ENCODE results near the gene LDB3. TPM values are rescaled to one million over a fixed set of nuclear protein-coding genes. Genes with fewer than 3 reads are reported as not detected.

LDB3 gene
- total and polyA plus RNA-seq, 2 of the 8 experiments (the other 6 are each of a cell fraction or from before 2014, with no cell fraction given): 0.20 to 0.43 TPM

DNA sequence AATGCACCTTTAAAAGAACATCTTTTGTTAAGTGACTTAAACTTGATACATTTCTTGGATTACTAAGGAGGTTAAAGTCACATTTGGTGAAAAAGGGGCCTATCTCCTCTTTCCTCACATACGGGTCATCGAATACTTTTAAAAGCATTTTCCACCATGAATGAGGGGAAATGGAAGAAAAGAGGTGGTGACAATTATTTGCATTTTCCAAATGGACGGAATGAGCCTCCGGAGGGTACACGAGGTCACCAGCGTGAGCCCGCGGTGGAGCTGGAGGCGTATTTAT lies 87.1 kb downstream of the LDB3 start:
- peaks cover 7% of the 10 kb centered on the region; the same call in 1 of the 2 replicates for H3K79me1 ChIP-seq (ENCODE audit: low read depth, low read length)
- POLR2A ChIA-PET (ENCODE audit: partially characterized antibody): interaction anchor here (0.6 to 6.1 kb wide), 17 partner anchors 8 to 144 kb away, joined by 3 to 54 read pairs (median 5); no protein-coding TSS in a partner anchor
- H3K23me2 ChIP-seq (ENCODE audit: low read depth, low read length): peaks cover 5% of the 10 kb centered on the region; the same call in 1 of the 2 replicates
- H2BK5ac ChIP-seq (ENCODE audit: low read depth, low read length): peak overlapping the region; percentile 82; the same call in 1 of the 2 replicates
- no peak overlapping the region for H3K14ac ChIP-seq (ENCODE audit: insufficient read length)
- no peaks in the 10 kb centered on the region for H3K36me3 ChIP-seq (ENCODE audit: control insufficient read depth in 2 of 4, insufficient read depth in 4 of 4, low read length in 3 of 4)
- peak overlapping the region; percentile 88; the same call in 1 of the 2 replicates for H3K27ac ChIP-seq (ENCODE audit: low read depth, low read length)
- no peak overlapping the region for H4K91ac ChIP-seq (replicated peaks; ENCODE audit: insufficient read length, low read length)
- H3K4ac ChIP-seq (replicated peaks; ENCODE audit: insufficient read length, low read depth, low read length): no peak overlapping the region
- H4K5ac ChIP-seq (ENCODE audit: insufficient read length, low read depth, low read length): peak overlapping the region; percentile 89
- H3K18ac ChIP-seq (ENCODE audit: extremely low read depth, low read length): peak overlapping the region; percentile 60
- H3K27me3 ChIP-seq (replicated peaks in 1 of 4; ENCODE audit: control insufficient read depth in 3 of 4, extremely low read depth in 1 of 4, insufficient read depth in 3 of 4, low read length in 3 of 4): no peaks in the 10 kb centered on the region
- H2AK5ac ChIP-seq (ENCODE audit: low read depth, low read length): no peak overlapping the region
- no peak overlapping the region for H2BK20ac ChIP-seq (ENCODE audit: low read length)
- peaks cover 25 to 70% of the 10 kb centered on the region in 2 experiments for H3K79me2 ChIP-seq (ENCODE audit: control insufficient read depth in 1 of 2, insufficient read depth in 2 of 2, low read length in 2 of 2)
- peak overlapping the region; percentile 84 to 96 (median 89) for H3K4me3 ChIP-seq (ENCODE audit: extremely low read depth in 1 of 4, insufficient read depth in 2 of 4, low read depth in 3 of 4, low read length in 4 of 4)
- peaks cover 6 to 7% of the 10 kb centered on the region in 2 experiments for H4K20me1 ChIP-seq (replicated peaks in 1 of 2; ENCODE audit: control insufficient read depth in 1 of 2, insufficient read depth in 2 of 2, low read length in 2 of 2)
- peak overlapping the region; percentile 92 to 99 (median 95) for H3K9ac ChIP-seq (replicated peaks in 1 of 4; ENCODE audit: extremely low read depth in 1 of 4, low read depth in 3 of 4, low read length in 3 of 4)
- 2% methylated on average over 9 of the region's 9 CpGs; no CpG with 5 or more reads in 1 of the 2 experiments for WGBS, 2 experiments (ENCODE audit: extremely low coverage in 1 of 2, insufficient coverage in 1 of 2, insufficient read length in 1 of 2, insufficient replicate concordance in 2 of 2, low coverage in 1 of 2, low lambda C conversion rate in 2 of 2, missing lambda C conversion rate in 1 of 2)
- no peaks in the 10 kb centered on the region for H3K9me3 ChIP-seq (ENCODE audit: insufficient read depth in 2 of 2, low read depth in 1 of 2, low read length in 1 of 2)
- H3K4me2 ChIP-seq (ENCODE audit: insufficient read depth in 1 of 2, low read depth in 2 of 2, low read length in 2 of 2): peak overlapping the region; percentile 77 to 90
- peak overlapping the region; percentile 97; the same call in 1 of the 2 replicates for H4K8ac ChIP-seq (ENCODE audit: extremely low read depth, insufficient read depth, low read length)
- no peak for DNase-seq (ENCODE audit: low read depth in 1 of 2, low spot score in 2 of 2)
- peaks cover 0 to 13% (median 7%) of the 10 kb centered on the region in 4 experiments; a peak in 6 of 7 replicates for H3K4me1 ChIP-seq (replicated peaks in 1 of 4; ENCODE audit: control insufficient read depth in 3 of 4, insufficient read depth in 4 of 4, low read length in 3 of 4)
- H3K23ac ChIP-seq (ENCODE audit: insufficient read length): no peak overlapping the region
- H2BK12ac ChIP-seq (ENCODE audit: low read depth, low read length): no peak overlapping the region; the same call in 1 of the 2 replicates
- H2BK120ac ChIP-seq (replicated peaks; ENCODE audit: low read depth, low read length): no peak overlapping the region
- FAIRE-seq: no peak
- 0 out of 2 replicates have a peak overlapping the region, but pooled peaks have one; percentile 5 for H2AFZ ChIP-seq (ENCODE audit: low read length)
- TF ChIP-seq KDM5A (IDR thresholded peaks at IDR 0.05; ENCODE audit: low read length) (no peak), SIN3A (conservative IDR thresholded peaks at IDR 0.05 in 1 of 2, IDR thresholded peaks at IDR 0.05 in 1 of 2; ENCODE audit: low read depth in 1 of 2, low read length in 2 of 2) (0 out of 4 replicates have a peak, but pooled peaks of 1 of the 2 experiments have one; percentile 3), POLR2A (IDR thresholded peaks at IDR 0.05; ENCODE audit: control extremely low read depth in 1 of 2, low read depth in 2 of 2, low read length in 2 of 2) (peak in 1 of 2 experiments; percentile 23; a peak in 1 of 3 replicates), SRF (IDR thresholded peaks at IDR 0.05; ENCODE audit: low read depth, low read length) (no peak), CBX5 (IDR thresholded peaks at IDR 0.05; ENCODE audit: low read depth, low read length) (no peak), CHD1 (IDR thresholded peaks at IDR 0.05; ENCODE audit: low read depth, low read length) (peak; percentile 11; the same call in 1 of the 2 replicates)
- no peak overlapping the region for H2BK15ac ChIP-seq (ENCODE audit: low read length)
- CTCF ChIA-PET (ENCODE audit: partially characterized antibody): interaction anchor here (0.6 to 2.6 kb wide), 4 partner anchors 13 to 186 kb away, joined by 3 to 6 read pairs (median 3); no protein-coding TSS in a partner anchor
- peak overlapping the region; percentile 36 for H3K56ac ChIP-seq (replicated peaks; ENCODE audit: insufficient read length, low read depth, low read length)

Measured in H1 (cell line).